ENCODE measurements around the gene TEF. TPM values are rescaled to one million over a fixed set of nuclear protein-coding genes. Genes with fewer than 3 reads are reported as not detected.
A peak's percentile ranks its signal among the peaks of the same experiment; 100 is the strongest.

The TEF gene
- total RNA-seq, 1 donor from 2014 or later: 26.3 TPM

GRCh38 chr22:41447435-41448188, 65.9 kb downstream of the TEF start:
- ATAC-seq (peak; percentile 35), DNase-seq (ENCODE audit: low spot score) (peak; percentile 77)

DNA sequence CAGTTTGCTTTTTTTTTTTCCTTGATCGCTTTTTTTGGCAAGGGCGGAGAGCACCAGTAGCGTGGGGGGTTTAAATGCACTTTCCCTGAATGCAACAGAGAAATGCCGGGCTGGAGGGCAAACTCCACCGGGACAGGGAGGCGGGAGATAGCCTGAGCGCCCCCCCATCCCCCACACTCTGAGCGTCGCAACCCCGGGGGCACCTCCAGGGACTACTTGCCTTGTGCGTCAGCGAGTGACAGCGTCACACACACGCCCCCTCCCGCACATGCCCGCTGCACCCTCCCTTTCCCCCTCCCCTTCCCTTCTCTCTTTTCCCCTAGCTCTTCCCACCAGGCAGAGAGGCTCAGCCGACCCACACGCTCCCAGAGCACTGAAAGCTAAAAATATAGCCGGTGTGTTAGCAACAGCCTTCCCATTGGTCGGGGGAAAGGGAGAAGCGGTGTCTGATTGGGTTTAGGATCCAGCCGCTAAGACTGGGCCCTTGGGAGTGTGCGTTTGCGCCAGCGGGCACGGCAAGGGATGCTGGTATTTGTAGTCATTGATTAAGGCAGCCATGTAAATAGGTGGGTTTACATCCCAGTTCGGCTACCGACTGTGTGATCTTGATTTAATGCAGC, 66.6 kb downstream of the TEF start:
- DNase-seq (ENCODE audit: low spot score) (peak; percentile 97), ATAC-seq (peak; percentile 68)

Other genes with a start within 250 kb of the TEF start
- 12.7 TPM for gene L3MBTL2, start 176.6 kb upstream of the TEF start, total RNA-seq
- 2.5 TPM for gene CHADL, start 141.0 kb upstream of the TEF start, total RNA-seq
- gene RANGAP1, start 95.8 kb upstream of the TEF start, total RNA-seq: 34.7 TPM
- gene ZC3H7B, start 80.4 kb upstream of the TEF start, total RNA-seq: 53.8 TPM
- gene TOB2, start 64.9 kb downstream of the TEF start, total RNA-seq: 40.1 TPM
- gene PHF5A, start 86.8 kb downstream of the TEF start, total RNA-seq: 14.6 TPM
- gene ACO2, start 87.2 kb downstream of the TEF start, total RNA-seq: 71.8 TPM
- 22.5 TPM for gene POLR3H, start 162.5 kb downstream of the TEF start, total RNA-seq
- 0.88 TPM for gene CSDC2, start 179.1 kb downstream of the TEF start, total RNA-seq
- gene PMM1, start 207.9 kb downstream of the TEF start, total RNA-seq: 51.8 TPM
- 40.5 TPM for gene DESI1, start 239.1 kb downstream of the TEF start, total RNA-seq
- 65.9 TPM for gene XRCC6, start 239.4 kb downstream of the TEF start, total RNA-seq

All from left lobe of liver (tissue), 2 donors.